ENCODE data around the gene PRKG1.

The PRKG1 gene

DNA sequence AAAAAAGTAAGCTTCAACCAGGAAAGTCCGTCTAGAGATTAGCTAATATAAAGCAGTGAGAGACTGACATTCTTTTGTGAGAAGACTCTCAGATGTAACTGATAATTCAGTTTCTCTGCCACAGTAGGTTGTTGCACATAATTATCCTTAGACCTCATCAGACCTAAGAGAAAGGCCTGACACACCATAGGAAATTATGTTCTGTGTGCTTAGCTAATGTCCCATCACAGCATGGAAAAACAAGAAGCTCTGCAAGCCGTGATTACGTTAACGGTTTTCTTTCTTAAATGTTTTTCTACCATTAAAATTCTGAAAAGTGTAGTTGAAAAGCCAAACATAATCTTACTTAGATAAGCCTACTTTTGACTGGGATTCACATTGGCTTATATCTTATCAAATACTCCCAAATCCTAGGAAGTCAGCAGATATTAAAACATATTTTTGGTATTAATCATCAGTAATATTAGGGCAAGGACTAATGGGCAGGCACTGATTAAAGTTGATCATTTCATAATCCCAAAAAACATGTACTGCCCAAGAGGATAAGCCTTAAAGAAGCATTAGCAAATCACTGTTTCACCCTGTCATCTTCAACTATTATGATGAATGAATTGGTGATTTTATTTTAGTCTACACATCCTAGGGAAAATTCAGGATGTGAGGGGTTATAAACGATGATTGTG is 619.9 kb downstream of the PRKG1 start:
- Histone ChIP-seq H3K4me3 (ENCODE audit: low read length) (no peak overlapping the region), H3K4me1 (ENCODE audit: control insufficient read depth, low read length) (peaks cover 17% of the 10 kb centered on the region), H3K27me3 (ENCODE audit: control insufficient read depth, low read length) (no peaks in the 10 kb centered on the region), H3F3A (ENCODE audit: control insufficient read depth, insufficient read depth) (no peaks in the 10 kb centered on the region), H3K36me3 (ENCODE audit: control insufficient read depth, low read length) (peaks cover 44% of the 10 kb centered on the region), H3K79me2 (ENCODE audit: control insufficient read depth, low read length) (peaks cover 40% of the 10 kb centered on the region), H3K9me2 (replicated peaks; ENCODE audit: control insufficient read depth, low read length) (no peaks in the 10 kb centered on the region), H4K20me1 (ENCODE audit: control insufficient read depth, insufficient read depth, low read depth, low read length) (peaks cover 3% of the 10 kb centered on the region; the same call in 1 of the 2 replicates), H3K27ac (ENCODE audit: low read depth, low read length) (no peak overlapping the region), H3K4me2 (ENCODE audit: low read length) (no peak overlapping the region), H3K9me3 (ENCODE audit: control insufficient read depth, insufficient read depth, low read length) (no peaks in the 10 kb centered on the region; the same call in 1 of the 2 replicates)
- no peak for TF ChIP-seq EZH2phosphoT487 (IDR thresholded peaks at IDR 0.05; ENCODE audit: borderline replicate concordance, low read length)
- TF ChIP-seq, protein P1, sequence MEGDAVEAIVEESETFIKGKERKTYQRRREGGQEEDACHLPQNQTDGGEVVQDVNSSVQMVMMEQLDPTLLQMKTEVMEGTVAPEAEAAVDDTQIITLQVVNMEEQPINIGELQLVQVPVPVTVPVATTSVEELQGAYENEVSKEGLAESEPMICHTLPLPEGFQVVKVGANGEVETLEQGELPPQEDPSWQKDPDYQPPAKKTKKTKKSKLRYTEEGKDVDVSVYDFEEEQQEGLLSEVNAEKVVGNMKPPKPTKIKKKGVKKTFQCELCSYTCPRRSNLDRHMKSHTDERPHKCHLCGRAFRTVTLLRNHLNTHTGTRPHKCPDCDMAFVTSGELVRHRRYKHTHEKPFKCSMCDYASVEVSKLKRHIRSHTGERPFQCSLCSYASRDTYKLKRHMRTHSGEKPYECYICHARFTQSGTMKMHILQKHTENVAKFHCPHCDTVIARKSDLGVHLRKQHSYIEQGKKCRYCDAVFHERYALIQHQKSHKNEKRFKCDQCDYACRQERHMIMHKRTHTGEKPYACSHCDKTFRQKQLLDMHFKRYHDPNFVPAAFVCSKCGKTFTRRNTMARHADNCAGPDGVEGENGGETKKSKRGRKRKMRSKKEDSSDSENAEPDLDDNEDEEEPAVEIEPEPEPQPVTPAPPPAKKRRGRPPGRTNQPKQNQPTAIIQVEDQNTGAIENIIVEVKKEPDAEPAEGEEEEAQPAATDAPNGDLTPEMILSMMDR (IDR thresholded peaks at IDR 0.05; ENCODE audit: low read depth, low read length, poor library complexity, severe bottlenecking) = no peak

DNA sequence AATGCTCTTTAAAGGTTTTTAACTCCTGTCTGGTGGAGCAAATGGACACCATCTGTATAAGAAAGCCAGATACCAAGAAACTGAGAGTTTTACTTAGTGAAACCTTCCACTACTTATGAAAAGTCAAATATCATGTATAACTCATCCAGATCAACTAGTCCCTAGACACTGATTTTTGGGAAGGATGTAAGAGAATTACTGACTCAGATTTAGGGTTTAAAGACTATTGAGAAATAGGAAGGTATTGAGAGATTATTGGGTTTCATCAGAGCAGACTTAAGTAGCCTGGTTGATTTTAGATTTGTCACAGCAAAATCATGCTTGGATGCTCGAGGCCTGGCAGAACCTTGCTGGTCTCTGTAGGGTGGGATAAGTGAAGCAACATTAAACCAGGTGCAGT is 622.0 kb downstream of the PRKG1 start:
- H3K79me2 ChIP-seq (ENCODE audit: control insufficient read depth, low read length) = peaks cover 42% of the 10 kb centered on the region
- no peak for TF ChIP-seq EZH2phosphoT487 (IDR thresholded peaks at IDR 0.05; ENCODE audit: borderline replicate concordance, low read length)
- TF ChIP-seq, protein P1 (IDR thresholded peaks at IDR 0.05; ENCODE audit: low read depth, low read length, poor library complexity, severe bottlenecking) = no peak
- H3K9me2 ChIP-seq (replicated peaks; ENCODE audit: control insufficient read depth, low read length) = no peaks in the 10 kb centered on the region
- peaks cover 25% of the 10 kb centered on the region for H3K4me1 ChIP-seq (ENCODE audit: control insufficient read depth, low read length)
- H3K27me3 ChIP-seq (ENCODE audit: control insufficient read depth, low read length) = no peaks in the 10 kb centered on the region
- peak overlapping the region; percentile 83 for H3K4me2 ChIP-seq (ENCODE audit: low read length)
- peaks cover 3% of the 10 kb centered on the region; the same call in 1 of the 2 replicates for H4K20me1 ChIP-seq (ENCODE audit: control insufficient read depth, insufficient read depth, low read depth, low read length)
- no peak overlapping the region for H3K27ac ChIP-seq (ENCODE audit: low read depth, low read length)
- H3K4me3 ChIP-seq (ENCODE audit: low read length) = no peak overlapping the region
- H3K9me3 ChIP-seq (ENCODE audit: control insufficient read depth, insufficient read depth, low read length) = no peaks in the 10 kb centered on the region; the same call in 1 of the 2 replicates
- peaks cover 46% of the 10 kb centered on the region for H3K36me3 ChIP-seq (ENCODE audit: control insufficient read depth, low read length)
- no peaks in the 10 kb centered on the region for H3F3A ChIP-seq (ENCODE audit: control insufficient read depth, insufficient read depth)

DNA sequence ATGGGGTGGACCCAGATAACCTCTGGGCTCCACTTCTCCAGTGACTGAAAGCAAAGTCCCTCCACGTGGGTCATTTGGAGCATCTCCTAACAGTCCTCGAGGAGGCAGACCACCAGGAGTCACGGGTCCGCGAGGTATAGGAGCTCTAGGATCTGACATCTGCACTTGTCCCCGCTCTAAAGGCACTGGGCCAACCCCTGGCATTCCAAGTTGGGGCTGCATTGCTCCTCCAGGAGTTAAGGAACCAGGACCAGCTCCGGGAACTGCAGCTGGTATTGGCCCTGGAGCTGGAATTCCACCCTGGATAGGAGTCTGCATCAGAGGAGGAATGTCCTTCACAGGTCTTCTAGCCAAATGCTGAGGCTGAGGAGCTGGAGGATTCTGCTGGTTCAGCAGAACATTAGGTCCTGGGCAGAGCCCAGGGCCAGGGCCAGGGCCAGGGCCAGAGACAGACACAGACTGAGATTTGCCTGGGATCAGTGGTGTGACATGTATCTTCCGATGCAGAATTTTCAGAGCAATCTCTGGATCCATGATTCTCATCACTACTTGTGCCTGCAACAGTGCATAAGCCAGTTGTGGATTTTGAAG is 624.3 kb downstream of the PRKG1 start:
- Histone ChIP-seq H3K4me3 (ENCODE audit: low read length) (peak overlapping the region; percentile 99), H3K4me1 (ENCODE audit: control insufficient read depth, low read length) (peaks cover 25% of the 10 kb centered on the region), H3K4me2 (ENCODE audit: low read length) (peak overlapping the region; percentile 83), H3K9me3 (ENCODE audit: control insufficient read depth, insufficient read depth, low read length) (no peaks in the 10 kb centered on the region; the same call in 1 of the 2 replicates), H4K20me1 (ENCODE audit: control insufficient read depth, insufficient read depth, low read depth, low read length) (peaks cover 3% of the 10 kb centered on the region; the same call in 1 of the 2 replicates), H3K9me2 (replicated peaks; ENCODE audit: control insufficient read depth, low read length) (no peaks in the 10 kb centered on the region), H3K27ac (ENCODE audit: low read depth, low read length) (no peak overlapping the region), H3K27me3 (ENCODE audit: control insufficient read depth, low read length) (no peaks in the 10 kb centered on the region), H3K36me3 (ENCODE audit: control insufficient read depth, low read length) (peaks cover 46% of the 10 kb centered on the region), H3F3A (ENCODE audit: control insufficient read depth, insufficient read depth) (no peaks in the 10 kb centered on the region), H3K79me2 (ENCODE audit: control insufficient read depth, low read length) (peaks cover 42% of the 10 kb centered on the region)
- TF ChIP-seq, protein P1 (IDR thresholded peaks at IDR 0.05; ENCODE audit: low read depth, low read length, poor library complexity, severe bottlenecking) = no peak
- no peak for TF ChIP-seq EZH2phosphoT487 (IDR thresholded peaks at IDR 0.05; ENCODE audit: borderline replicate concordance, low read length)
